Caki2 (cell line): ENCODE measurements around the gene C1QL1. TPM values are rescaled to one million over a fixed set of nuclear protein-coding genes. Genes with fewer than 3 reads are reported as not detected.

Experiments used
- total RNA-seq: library from RNA; depleted of rRNA; stranded (reverse); fragments of >200 nt; shearing (Covaris generic); gene quantifications from 2 replicates; pipeline ENCODE4 v1.2.3, GENCODE V29; 2014; ENCODE audit warnings: low replicate concordance; rRNA removed

Gene C1QL1
- total RNA-seq, 1 experiment from 2014 or later = 12.5 TPM

Other genes starting within 250 kb of the C1QL1 start
- gene ADAM11, start 209.3 kb downstream of the C1QL1 start, total RNA-seq = 0.14 and 0.51 TPM in 2 replicates
- gene GJC1, start 138.0 kb downstream of the C1QL1 start, total RNA-seq = 19.9 and 26.3 TPM in 2 replicates
- not detected in 2 replicates for gene HIGD1B, start 120.4 kb downstream of the C1QL1 start, total RNA-seq
- gene EFTUD2, start 68.9 kb downstream of the C1QL1 start, total RNA-seq = 84.5 and 87.3 TPM in 2 replicates
- not detected in 2 replicates for gene GFAP, start 52.8 kb downstream of the C1QL1 start, total RNA-seq
- 21.2 and 21.7 TPM in 2 replicates for gene KIF18B, start 20.5 kb downstream of the C1QL1 start, total RNA-seq
- gene DCAKD, start 83.3 kb upstream of the C1QL1 start, total RNA-seq = 63.2 and 86.0 TPM in 2 replicates
- gene NMT1, start 93.0 kb upstream of the C1QL1 start, total RNA-seq = 57.3 and 81.4 TPM in 2 replicates
- gene PLCD3, start 164.2 kb upstream of the C1QL1 start, total RNA-seq = 74.9 and 164 TPM in 2 replicates
- gene ACBD4, start 167.4 kb upstream of the C1QL1 start, total RNA-seq = 7.8 and 16.7 TPM in 2 replicates
- 11.6 and 13.0 TPM in 2 replicates for gene HEXIM1, start 180.2 kb upstream of the C1QL1 start, total RNA-seq
- 36.7 and 53.4 TPM in 2 replicates for gene HEXIM2, start 193.6 kb upstream of the C1QL1 start, total RNA-seq